HepG2 (cell line): Measurements from ENCODE around the gene SDK1. TPM values are rescaled to one million over a fixed set of nuclear protein-coding genes. Genes with fewer than 3 reads are reported as not detected.

Experiments
- ATAC-seq: fragments of 200-7000 bp; cut with Tn5 transposase; 3 replicates; pipeline ENCODE4 v1.9.1; 2020; ENCODE audit warnings: mild to moderate bottlenecking, moderate library complexity
- BruUV-seq: library from RNA; stranded (reverse); fragments of 400-500 nt; replicated peaks from 2 replicates; lab custom pipeline; 2021; lab: Mats Ljungman, UMichigan
- CTCF ChIA-PET: fragments of 300-600 bp; formaldehyde crosslinking; extraction: SDS; loops from one replicate; lab custom pipeline; 2021; ENCODE audit warnings: low total read pairs, inconsistent platforms, low intra/inter-chr PET ratio; lab: Yijun Ruan, JAX
- POLR2A ChIA-PET: fragments of 350-600 bp; sonication (Branson Sonifier 250); formaldehyde crosslinking; loops from one replicate; lab custom pipeline; 2020; ENCODE audit warnings: antibody characterized with exemption, inconsistent platforms; lab: Yijun Ruan, JAX
- DNase-seq: peaks from one replicate; pipeline ENCODE4 v3.0.0-alpha.2; 2015; ENCODE audit warnings: low spot score
- FAIRE-seq: peaks from 3 replicates; lab custom pipeline; 2011; peaks lifted over from hg19 to GRCh38; lab: Jason Lieb, UNC
- H2AFZ ChIP-seq: one replicate; pipeline ENCODE4 v1.6.1; 2011; ENCODE audit warnings: low read length, inconsistent platforms
- H3K27ac ChIP-seq: fragments of 300-600 bp; 3 replicates; pipeline ENCODE4 v1.8.0; 2011; ENCODE audit warnings: mixed run types, mild to moderate bottlenecking, mixed read lengths, low read length, inconsistent platforms; ENCODE audit not compliant: insufficient read depth; ENCODE audit errors: extremely low read length
- H3K27me3 ChIP-seq, 2 experiments: fragments of 200-600 bp in 1 of 2; 2 replicates in 1 of 2; 3 replicates in 1 of 2; pipeline versions ENCODE4 v1.6.0 to v1.8.0; 2011; ENCODE audit warnings: low read length in 2 of 2, mild to moderate bottlenecking in 2 of 2, moderate library complexity in 2 of 2, inconsistent platforms in 1 of 2; ENCODE audit not compliant: insufficient read depth in 2 of 2, control insufficient read depth in 1 of 2
- H3K36me3 ChIP-seq, 2 experiments: fragments of 200-600 bp in 1 of 2; replicated peaks in 1 of 2; 2 replicates in 1 of 2; 3 replicates in 1 of 2; pipeline versions ENCODE4 v1.5.1 to v1.8.0; 2011; ENCODE audit warnings: low read length in 2 of 2, inconsistent platforms in 1 of 2; ENCODE audit not compliant: insufficient read depth in 2 of 2, control insufficient read depth in 1 of 2
- H3K4me1 ChIP-seq: 2 replicates; pipeline ENCODE4 v1.5.1; 2012; ENCODE audit warnings: low read length, inconsistent platforms; ENCODE audit not compliant: insufficient read depth
- H3K4me2 ChIP-seq: 2 replicates; pipeline ENCODE4 v1.6.0; 2011; ENCODE audit warnings: low read depth, low read length, inconsistent platforms
- H3K4me3 ChIP-seq, 3 experiments: fragments of 200-600 bp in 1 of 3; sonication (generic), shearing (Covaris generic) in 1 of 3; replicated peaks in 1 of 3; 2 replicates each; pipeline ENCODE4 v1.5.1; 2011 to 2016; ENCODE audit warnings: low read length in 3 of 3, inconsistent platforms in 2 of 3, low read depth in 2 of 3, mild to moderate bottlenecking in 2 of 3, control low read depth in 1 of 3, mixed read lengths in 1 of 3; ENCODE audit not compliant: insufficient read depth in 1 of 3
- H3K79me2 ChIP-seq: one replicate; pipeline ENCODE4 v1.6.1; 2011; ENCODE audit warnings: low read length, inconsistent platforms; ENCODE audit not compliant: insufficient read depth
- H3K9ac ChIP-seq: 2 replicates; pipeline ENCODE4 v1.6.0; 2011; ENCODE audit warnings: mild to moderate bottlenecking, low read depth, low read length, inconsistent platforms; ENCODE audit not compliant: insufficient read depth
- H3K9me3 ChIP-seq: 2 replicates; pipeline ENCODE4 v1.5.1; 2012; ENCODE audit warnings: mild to moderate bottlenecking, low read length
- H4K20me1 ChIP-seq: 2 replicates; pipeline ENCODE4 v1.6.0; 2011; ENCODE audit warnings: inconsistent platforms, mild to moderate bottlenecking, low read length, moderate library complexity; ENCODE audit not compliant: insufficient read depth
- ATF7-NPFF ChIP-seq: sonication (generic); formaldehyde crosslinking; IDR thresholded peaks from 2 replicates; pipeline ENCODE4 v1.8.1; 2023; ENCODE audit warnings: mild to moderate bottlenecking, low read depth, missing genetic modification reagents, moderate library complexity
- BRF2 ChIP-seq: sonication (generic); formaldehyde crosslinking; IDR thresholded peaks from 2 replicates; pipeline ENCODE4 v1.8.1; 2022; ENCODE audit warnings: mild to moderate bottlenecking, missing genetic modification reagents
- CENPX ChIP-seq: sonication (generic); formaldehyde crosslinking; IDR thresholded peaks from 2 replicates; pipeline ENCODE4 v1.9.0; 2021; ENCODE audit warnings: mild to moderate bottlenecking, missing genetic modification reagents, moderate library complexity
- MTERF4 ChIP-seq: sonication (generic); formaldehyde crosslinking; IDR thresholded peaks from 2 replicates; pipeline ENCODE4 v1.8.0; 2023; ENCODE audit warnings: mild to moderate bottlenecking, missing genetic modification reagents
- MYC ChIP-seq: sonication (generic); formaldehyde crosslinking; IDR thresholded peaks from 2 replicates; pipeline ENCODE4 v1.9.0; 2021; ENCODE audit warnings: missing genetic modification reagents, borderline replicate concordance
- SMYD3 ChIP-seq: sonication (generic); formaldehyde crosslinking; IDR thresholded peaks from 2 replicates; pipeline ENCODE4 v1.8.1; 2023; ENCODE audit warnings: mild to moderate bottlenecking, missing genetic modification reagents
- SOX6 ChIP-seq, 2 experiments: fragments of 450-650 bp in 1 of 2; sonication (generic) in 1 of 2; formaldehyde crosslinking in 1 of 2; IDR thresholded peaks; 2 replicates each; pipeline versions ENCODE4 v1.4.0 to v1.6.1; 2017 to 2020; ENCODE audit warnings: antibody characterized with exemption in 1 of 2, mild to moderate bottlenecking in 1 of 2, missing genetic modification reagents in 1 of 2
- ZFP90 ChIP-seq: sonication (generic); formaldehyde crosslinking; IDR thresholded peaks from 2 replicates; pipeline ENCODE4 v1.8.0; 2022; ENCODE audit warnings: missing genetic modification reagents, mild to moderate bottlenecking, inconsistent platforms, borderline replicate concordance
- ZNF891 ChIP-seq: sonication (generic); formaldehyde crosslinking; IDR thresholded peaks from 2 replicates; pipeline ENCODE4 v1.5.0; 2020; ENCODE audit warnings: mild to moderate bottlenecking, missing genetic modification reagents
- WGBS: methylation state at CpG from one replicate; pipeline ENCODE4 v1.1.6; 2017; ENCODE audit warnings: low lambda C conversion rate; 5-methylcytosine and 5-hydroxymethylcytosine counted together
- in situ Hi-C: cut with HindIII; loops from 2 replicates; pipeline ENCODE4 v1.10.0; 2017; ENCODE audit warnings: low pct_unique_long_range_greater_than_20kb; ENCODE audit not compliant: extremely low pct_ligation_motif_present
- intact Hi-C: fragments of 100-400 bp; cut with micrococcal nuclease; formaldehyde crosslinking; loops from one replicate; pipeline ENCODE4 v1.10.0; 2022; ENCODE audit not compliant: unreplicated experiment
- polyA plus RNA-seq, 8 experiments: library from polyadenylated mRNA; depleted of rRNA in 3 of 8; stranded (reverse) in 7 of 8; unstranded in 1 of 8; fragments of >200 nt; fragmentation: Illumina TruSeq in 4 of 8; extraction: Trizol in 4 of 8; gene quantifications; 2 replicates each; pipeline versions ENCODE4 v1.2.1 to v1.2.3, GENCODE V29; 2011 to 2016; ENCODE audit warnings: low read depth in 4 of 8, missing spikeins in 1 of 8, mixed read lengths in 1 of 8; ENCODE audit not compliant: insufficient read depth in 1 of 8
- total RNA-seq, 5 experiments: library from RNA; depleted of rRNA; stranded (reverse); fragments of >200 nt; fragmentation: Illumina TruSeq; extraction: Trizol; gene quantifications; 2 replicates each; pipeline ENCODE4 v1.2.3, GENCODE V29; 2016; ENCODE audit warnings: low read depth in 1 of 5

Gene SDK1
- total and polyA plus RNA-seq, 2 of the 13 experiments (the other 11 are each of a cell fraction or from before 2014, with no cell fraction given), result 0.35 to 2.4 TPM

DNA sequence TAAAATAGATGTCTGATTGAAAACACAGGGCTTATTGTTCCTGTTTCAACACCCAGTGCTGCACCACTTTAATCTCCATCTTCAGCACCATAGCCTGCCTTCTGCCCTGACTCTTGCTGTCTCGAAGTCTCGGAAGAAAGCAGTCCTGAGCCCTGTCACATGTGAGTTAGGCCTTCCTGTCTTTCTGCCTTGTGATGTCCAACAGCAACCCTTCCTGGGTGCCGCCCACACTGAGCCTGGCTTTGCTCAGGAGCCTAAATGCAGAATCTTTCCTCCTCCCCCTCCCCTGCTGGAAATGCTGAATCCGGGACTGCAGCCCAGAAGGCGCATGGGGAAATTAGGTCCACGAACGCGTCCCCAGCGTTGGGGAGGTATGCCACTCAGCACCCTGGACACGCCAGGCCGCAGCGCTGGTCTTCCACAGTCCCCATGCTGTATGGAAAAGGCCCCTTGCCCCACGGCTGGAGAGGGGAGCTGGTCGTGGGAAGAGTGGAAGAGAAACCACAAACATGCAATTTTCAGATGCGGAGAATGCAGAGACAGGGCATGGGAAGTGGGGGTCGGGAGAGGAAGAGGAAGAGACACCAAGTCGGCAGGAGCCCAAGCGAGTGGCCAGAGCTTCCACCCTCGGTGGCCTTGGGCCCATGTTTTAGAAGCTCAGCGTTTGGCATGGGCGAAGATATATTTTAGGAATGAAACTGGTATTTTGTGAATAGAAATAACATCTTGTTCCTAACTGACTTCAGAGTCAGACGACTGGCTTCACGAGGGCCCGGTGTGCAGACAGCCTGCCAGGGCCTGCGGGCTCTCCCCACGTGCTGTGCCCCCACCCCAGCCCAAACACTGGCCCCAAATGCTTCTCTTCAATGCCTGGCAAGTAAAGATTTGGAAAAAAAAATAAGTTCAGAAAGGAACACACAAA is 724.9 kb downstream of the SDK1 start:
- TF ChIP-seq ZNF891 (CRISPR knock-in tag) (no peak), CENPX (CRISPR knock-in tag) (no peak), BRF2 (CRISPR knock-in tag) (no peak), ATF7-NPFF (CRISPR knock-in tag) (no peak), SOX6 (IDR thresholded peaks at IDR 0.05) (no peak), SOX6 (CRISPR knock-in tag; IDR thresholded peaks at IDR 0.05) (no peak), MTERF4 (no peak), MYC (CRISPR knock-in tag) (no peak), ZFP90 (no peak), SMYD3 (CRISPR knock-in tag) (no peak)
- DNase-seq, result no peak
- Histone ChIP-seq H3K27me3 (no peaks in the 10 kb centered on the region), H4K20me1 (no peaks in the 10 kb centered on the region), H3K79me2 (no peaks in the 10 kb centered on the region), H3K4me2 (no peak overlapping the region), H3K9ac (no peak overlapping the region), H3K4me1 (0 out of 2 replicates have a peak, but pooled peaks cover 16% of the 10 kb centered on the region), H3K4me3 (no peak overlapping the region), H3K36me3 (no peaks in the 10 kb centered on the region), H3K9me3 (no peaks in the 10 kb centered on the region), H2AFZ (no peak overlapping the region), H3K27ac (no peak overlapping the region)
- 91% methylated on average over 21 of the region's 26 CpGs for WGBS
- BruUV-seq, result no TSS peak
- FAIRE-seq, result no peak
- intact Hi-C loops (no loop called here), in situ Hi-C loops (no loop called here)
- no peak for ATAC-seq
- ChIA-PET POLR2A (no interaction called here), CTCF (no interaction called here)
